A673 (cell line): ENCODE measurements around the gene CDC42EP4.

Experiments used
- CTCF ChIP-seq: fragments of 300-800, 200-600 bp; sonication (generic); conservative IDR thresholded peaks from 2 replicates; pipeline ENCODE4 v1.5.1; 2017; ENCODE audit warnings: low read depth, mild to moderate bottlenecking, antibody characterized with exemption, low read length, moderate library complexity, mixed read lengths
- EZH2 ChIP-seq: fragments of 200-600 bp; sonication (generic); IDR thresholded peaks from 2 replicates; pipeline ENCODE4 v1.6.1; 2017; ENCODE audit warnings: borderline replicate concordance, low read depth, mild to moderate bottlenecking, mixed read lengths, antibody characterized with exemption, low read length; ENCODE audit not compliant: poor library complexity, severe bottlenecking

- TF ChIP-seq CTCF (no peak), EZH2 (no peak)
Observed at GRCh38 chr17:73349138-73349537, 37.3 kb upstream of the CDC42EP4 start.
